ENCODE results near the gene TMEM202. TPM values are rescaled to one million over a fixed set of nuclear protein-coding genes. Genes with fewer than 3 reads are reported as not detected.
"Not testable (repeated sequence)": the region's sequence is repeated elsewhere in the genome, so short reads cannot be mapped to it uniquely, and the experiment has no call there.

TMEM202 gene
- total RNA-seq, 2 experiments from 2014 or later, result not detected

DNA sequence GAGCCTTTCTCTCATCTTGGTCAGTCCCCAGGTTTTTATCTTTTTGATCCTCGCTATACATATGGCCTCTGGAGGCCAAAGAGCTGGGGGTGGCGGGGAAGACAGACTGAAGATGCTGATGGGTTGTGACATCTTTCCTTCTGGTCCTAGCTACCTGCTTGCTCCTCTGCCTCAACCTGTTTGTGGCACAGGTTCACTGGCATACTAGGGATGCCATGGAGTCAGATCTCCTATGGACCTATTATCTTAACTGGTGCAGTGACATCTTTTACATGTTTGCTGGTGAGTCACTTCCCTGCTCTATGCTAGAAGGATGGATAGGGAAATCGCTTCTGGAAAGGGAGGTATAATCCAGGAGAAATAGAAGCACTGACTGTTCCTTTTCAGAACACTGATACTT is 8.8 kb downstream of the TMEM202 start:
- no peak overlapping the region for H3K27ac Mint-ChIP-seq
- DNase-seq, result no peak
- ChIA-PET CTCF (no interaction called here), POLR2A (no interaction called here)
- no peak overlapping the region for H3K4me3 Mint-ChIP-seq
- peaks cover 46% of the 10 kb centered on the region for H3K27me3 Mint-ChIP-seq
- H3K9me3 Mint-ChIP-seq, result no peaks in the 10 kb centered on the region
- H3K4me1 Mint-ChIP-seq, result no peaks in the 10 kb centered on the region
- no peaks in the 10 kb centered on the region for H3K36me3 Mint-ChIP-seq (ENCODE audit: low read depth)

DNA sequence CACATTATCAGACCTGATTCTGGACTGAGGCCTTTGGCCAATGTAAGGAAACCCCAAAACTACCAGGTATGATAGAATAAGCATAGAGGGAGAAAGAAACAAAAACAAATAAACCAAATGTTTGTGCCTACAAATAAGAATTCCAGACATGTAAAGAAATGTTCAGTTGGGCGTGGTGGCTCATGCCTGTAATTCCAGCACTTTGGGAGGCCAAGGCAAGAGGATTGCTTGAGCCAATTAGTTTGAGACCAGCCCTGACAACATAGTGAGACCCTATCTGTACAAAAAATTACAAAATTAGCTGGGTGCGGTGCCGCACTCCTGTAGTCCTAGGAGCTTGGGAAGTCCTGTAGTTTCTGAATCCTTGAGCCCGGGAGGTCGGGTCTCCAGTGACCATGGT is 13.0 kb downstream of the TMEM202 start:
- no peaks in the 10 kb centered on the region for H3K9me3 Mint-ChIP-seq
- POLR2A ChIA-PET, result no interaction called here

DNA sequence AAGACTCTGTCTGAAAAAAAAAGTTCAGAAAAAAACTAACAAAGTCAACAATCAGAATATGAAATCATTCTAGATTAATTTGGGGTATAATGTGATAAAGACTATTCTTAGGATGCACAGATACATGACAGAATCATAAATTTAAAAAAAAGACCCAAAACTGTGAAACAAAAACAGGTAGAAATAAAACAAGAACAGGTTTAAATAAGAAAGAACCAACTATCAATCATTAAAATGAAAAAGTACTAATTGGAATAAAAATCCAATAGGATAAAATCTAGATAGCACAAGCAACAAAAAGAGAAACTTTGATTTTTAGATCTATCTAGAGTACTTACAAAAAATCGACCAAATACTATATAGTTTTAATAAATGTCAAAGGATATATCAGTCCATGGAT is 13.4 kb downstream of the TMEM202 start:
- H3K27me3 Mint-ChIP-seq, result peaks cover 18% of the 10 kb centered on the region
- ChIA-PET CTCF (no interaction called here), POLR2A (no interaction called here)
- no peak for DNase-seq
- H3K4me1 Mint-ChIP-seq, result no peaks in the 10 kb centered on the region
- no peak overlapping the region for H3K4me3 Mint-ChIP-seq
- no peaks in the 10 kb centered on the region for H3K9me3 Mint-ChIP-seq
- no peak overlapping the region for H3K27ac Mint-ChIP-seq
- H3K36me3 Mint-ChIP-seq (ENCODE audit: low read depth), result no peaks in the 10 kb centered on the region

More for the DNA sequence above, 13.0 kb downstream of the TMEM202 start:
- Mint-ChIP-seq H3K27ac (no peak overlapping the region), H3K4me1 (no peaks in the 10 kb centered on the region), H3K27me3 (peaks cover 21% of the 10 kb centered on the region), H3K4me3 (no peak overlapping the region), H3K36me3 (ENCODE audit: low read depth) (no peaks in the 10 kb centered on the region)
- no peak for DNase-seq
- CTCF ChIA-PET, result interaction anchor here (0.5 kb wide), 1 partner anchor 71 kb away, joined by 3 read pairs; no protein-coding TSS in a partner anchor

- H3K9me3 Mint-ChIP-seq; DNase-seq; H3K36me3 Mint-ChIP-seq (ENCODE audit: low read depth); CTCF ChIA-PET; H3K4me1 Mint-ChIP-seq; H3K4me3 Mint-ChIP-seq; POLR2A ChIA-PET; H3K27ac Mint-ChIP-seq; H3K27me3 Mint-ChIP-seq: not testable (repeated sequence)
Measured at GRCh38 chr15:72413337-72413736, 15.2 kb downstream of the TMEM202 start.

- DNase-seq, result no peak
- POLR2A ChIA-PET, result no interaction called here
- no peak overlapping the region for H3K27ac Mint-ChIP-seq
- H3K4me1 Mint-ChIP-seq, result no peaks in the 10 kb centered on the region
- no peak overlapping the region for H3K4me3 Mint-ChIP-seq
- no peaks in the 10 kb centered on the region for H3K27me3 Mint-ChIP-seq
- H3K36me3 Mint-ChIP-seq (ENCODE audit: low read depth), result no peaks in the 10 kb centered on the region
- H3K9me3 Mint-ChIP-seq, result no peaks in the 10 kb centered on the region
- CTCF ChIA-PET, result no interaction called here
Measured at GRCh38 chr15:72415304-72415703, 17.2 kb downstream of the TMEM202 start.

DNA sequence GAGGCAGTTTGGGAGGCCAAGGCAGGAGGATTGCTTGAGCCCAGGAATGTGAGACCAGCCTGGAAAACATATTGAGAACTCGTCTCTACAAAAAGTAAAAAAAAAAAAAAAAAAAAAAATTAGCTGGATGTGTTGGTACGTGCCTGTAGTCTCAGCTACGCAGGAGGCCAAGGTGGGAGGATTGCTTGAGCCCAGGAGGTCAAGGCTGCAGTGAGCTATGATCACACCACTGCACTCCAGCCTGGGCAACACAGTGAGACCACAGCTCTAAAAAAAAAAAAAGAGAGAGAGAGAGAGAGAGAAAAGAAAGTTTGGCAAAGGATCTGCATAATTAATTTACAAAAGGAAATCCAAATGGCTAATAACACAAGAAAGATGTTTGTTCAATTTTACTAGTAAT is 21.7 kb downstream of the TMEM202 start:
- DNase-seq; H3K9me3 Mint-ChIP-seq; H3K4me1 Mint-ChIP-seq; H3K27ac Mint-ChIP-seq; H3K36me3 Mint-ChIP-seq (ENCODE audit: low read depth); H3K4me3 Mint-ChIP-seq; POLR2A ChIA-PET; H3K27me3 Mint-ChIP-seq: not testable (repeated sequence)
- CTCF ChIA-PET, result interaction anchor here (1.2 kb wide), 1 partner anchor 107 kb away, joined by 3 read pairs; no protein-coding TSS in a partner anchor

DNA sequence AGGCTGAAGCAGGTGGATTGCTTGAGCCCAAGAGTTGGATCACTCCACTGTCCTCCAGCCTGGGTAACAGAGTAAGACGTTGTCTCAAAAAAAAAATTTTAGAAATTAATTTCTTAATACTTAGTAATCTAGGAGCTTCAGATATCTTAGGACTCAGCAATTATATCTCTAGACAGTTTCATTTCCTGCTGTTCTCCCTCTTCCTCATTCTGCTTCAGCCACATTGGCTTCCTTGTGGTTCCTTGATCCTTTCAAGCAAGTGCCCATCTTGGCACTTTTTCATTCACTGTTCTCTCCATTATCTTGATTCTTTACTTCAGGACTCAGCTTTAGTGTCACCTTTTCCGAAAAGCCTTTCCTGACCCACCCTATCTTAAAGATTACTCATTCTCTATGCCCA is 22.5 kb downstream of the TMEM202 start:
- DNase-seq, result no peak
- Mint-ChIP-seq H3K4me1 (peaks cover 3% of the 10 kb centered on the region), H3K9me3 (peaks cover 3% of the 10 kb centered on the region), H3K27ac (no peak overlapping the region), H3K4me3 (no peak overlapping the region), H3K36me3 (ENCODE audit: low read depth) (no peaks in the 10 kb centered on the region), H3K27me3 (peaks cover 8% of the 10 kb centered on the region)
- POLR2A ChIA-PET, result no interaction called here
- CTCF ChIA-PET, result interaction anchor here (1.2 kb wide), 1 partner anchor 108 kb away, joined by 3 read pairs; no protein-coding TSS in a partner anchor

DNA sequence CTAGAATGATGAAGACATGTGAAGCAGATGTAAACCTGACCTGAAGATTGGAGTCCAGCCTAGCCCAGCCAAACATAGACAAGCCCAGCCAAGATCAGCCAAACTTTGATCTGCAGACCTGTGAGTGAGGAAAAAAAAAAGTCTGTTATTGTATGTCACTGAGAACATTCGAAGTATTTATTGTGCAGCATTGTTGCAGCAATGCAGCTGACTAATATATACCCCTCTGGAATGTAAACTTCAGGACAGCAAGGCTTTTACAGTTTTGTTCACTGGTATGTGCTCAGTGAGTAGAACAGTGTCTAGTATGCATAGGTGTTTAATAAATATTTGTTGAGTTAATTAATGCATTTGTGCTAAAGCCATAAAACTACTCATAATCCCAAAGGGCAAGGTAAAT is 23.4 kb downstream of the TMEM202 start:
- POLR2A ChIA-PET, result no interaction called here
- H3K4me1 Mint-ChIP-seq, result peaks cover 4% of the 10 kb centered on the region
- peaks cover 10% of the 10 kb centered on the region for H3K27me3 Mint-ChIP-seq
- no peaks in the 10 kb centered on the region for H3K36me3 Mint-ChIP-seq (ENCODE audit: low read depth)
- H3K4me3 Mint-ChIP-seq, result no peak overlapping the region
- no peak overlapping the region for H3K27ac Mint-ChIP-seq
- DNase-seq, result no peak
- peaks cover 3% of the 10 kb centered on the region for H3K9me3 Mint-ChIP-seq
- CTCF ChIA-PET, result no interaction called here

DNA sequence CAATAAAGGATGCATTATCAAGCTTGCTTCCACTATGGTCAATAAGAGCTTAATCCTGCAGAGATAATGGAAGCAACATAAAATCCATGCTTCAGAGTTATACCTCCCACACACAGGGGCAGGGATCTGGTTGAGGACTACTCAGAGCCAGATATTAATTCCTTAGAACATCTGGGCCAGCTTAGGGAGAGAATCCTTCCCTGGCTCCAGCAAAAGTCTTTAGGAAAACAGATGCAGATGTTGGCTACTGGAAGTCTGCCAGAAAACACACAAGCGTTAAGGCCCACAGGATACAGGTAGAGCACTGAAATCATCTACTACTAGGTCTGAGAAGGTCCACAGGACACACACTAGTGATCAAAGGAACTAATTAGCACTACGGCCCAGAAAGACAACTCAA is 25.2 kb downstream of the TMEM202 start:
- Mint-ChIP-seq H3K4me3 (no peak overlapping the region), H3K36me3 (ENCODE audit: low read depth) (no peaks in the 10 kb centered on the region), H3K9me3 (peaks cover 9% of the 10 kb centered on the region), H3K4me1 (peaks cover 11% of the 10 kb centered on the region), H3K27me3 (peaks cover 10% of the 10 kb centered on the region), H3K27ac (no peak overlapping the region)
- DNase-seq, result no peak
- POLR2A ChIA-PET, result no interaction called here
- CTCF ChIA-PET, result no interaction called here

DNA sequence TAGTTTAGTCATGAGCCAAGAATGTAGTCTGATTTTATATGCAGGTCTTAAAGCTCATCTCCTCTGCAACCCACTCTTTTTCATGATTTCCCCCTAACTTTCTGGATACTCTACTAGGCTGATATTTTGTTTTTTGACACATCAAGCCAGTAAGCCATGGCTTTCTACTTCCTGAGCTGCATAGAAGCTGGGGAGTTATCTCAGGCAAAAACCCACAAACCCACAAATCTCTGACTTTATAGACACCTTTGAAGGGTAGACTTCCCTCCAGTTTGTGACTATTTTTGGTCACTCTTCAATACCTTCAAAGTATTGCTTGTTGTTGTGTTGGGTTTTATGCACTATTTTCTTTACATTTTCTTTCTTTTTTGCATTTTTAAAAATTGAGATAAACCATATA is 28.6 kb downstream of the TMEM202 start:
- Mint-ChIP-seq H3K27ac (no peak overlapping the region), H3K9me3 (peaks cover 9% of the 10 kb centered on the region), H3K4me3 (no peak overlapping the region), H3K27me3 (peaks cover 16% of the 10 kb centered on the region), H3K36me3 (ENCODE audit: low read depth) (no peaks in the 10 kb centered on the region), H3K4me1 (peaks cover 9% of the 10 kb centered on the region)
- POLR2A ChIA-PET, result no interaction called here
- no peak for DNase-seq
- CTCF ChIA-PET, result interaction anchor here (0.6 kb wide), 1 partner anchor 168 kb away, joined by 6 read pairs; no protein-coding TSS in a partner anchor

GRCh38 chr15:72437650-72438316 is 39.7 kb downstream of the TMEM202 start:
- ChIA-PET POLR2A (no interaction called here), CTCF (no interaction called here)
- Mint-ChIP-seq H3K27ac (no peak overlapping the region), H3K4me1 (no peaks in the 10 kb centered on the region), H3K36me3 (ENCODE audit: low read depth) (no peaks in the 10 kb centered on the region), H3K9me3 (peaks cover 11% of the 10 kb centered on the region), H3K27me3 (peaks cover 29% of the 10 kb centered on the region), H3K4me3 (no peak overlapping the region)
- DNase-seq, result no peak

DNA sequence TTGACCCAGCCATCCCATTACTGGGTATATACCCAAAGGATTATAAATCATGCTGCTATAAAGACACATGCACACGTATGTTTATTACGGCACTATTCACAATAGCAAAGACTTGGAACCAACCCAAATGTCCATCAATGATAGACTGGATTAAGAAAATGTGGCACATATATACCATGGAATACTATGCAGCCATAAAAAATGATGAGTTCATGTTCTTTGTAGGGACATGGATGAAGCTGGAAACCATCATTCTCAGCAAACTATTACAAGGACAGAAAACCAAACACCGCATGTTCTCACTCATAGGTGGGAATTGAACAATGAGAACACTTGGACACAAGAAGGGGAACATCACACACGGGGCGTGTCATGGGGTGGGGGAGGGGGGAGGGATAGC is 44.7 kb downstream of the TMEM202 start:
- H3K27me3 Mint-ChIP-seq; H3K4me1 Mint-ChIP-seq; DNase-seq; CTCF ChIA-PET; H3K9me3 Mint-ChIP-seq; H3K27ac Mint-ChIP-seq; H3K36me3 Mint-ChIP-seq (ENCODE audit: low read depth); POLR2A ChIA-PET; H3K4me3 Mint-ChIP-seq: not testable (repeated sequence)

GRCh38 chr15:72445426-72445825 is 47.3 kb downstream of the TMEM202 start:
- no peaks in the 10 kb centered on the region for H3K36me3 Mint-ChIP-seq (ENCODE audit: low read depth)
- ChIA-PET CTCF (interaction anchor here (0.5 to 1.2 kb wide), 2 partner anchors 16 to 145 kb away, joined by 3 to 4 read pairs; no protein-coding TSS in a partner anchor), POLR2A (no interaction called here)
- DNase-seq, result no peak
- no peaks in the 10 kb centered on the region for H3K9me3 Mint-ChIP-seq
- H3K27ac Mint-ChIP-seq, result no peak overlapping the region
- no peak overlapping the region for H3K4me3 Mint-ChIP-seq
- H3K27me3 Mint-ChIP-seq, result peaks cover 14% of the 10 kb centered on the region
- H3K4me1 Mint-ChIP-seq, result no peaks in the 10 kb centered on the region

- CTCF ChIA-PET, result no interaction called here
- POLR2A ChIA-PET, result no interaction called here
- Mint-ChIP-seq H3K27me3 (peaks cover 22% of the 10 kb centered on the region), H3K4me3 (no peak overlapping the region), H3K27ac (no peak overlapping the region), H3K4me1 (no peaks in the 10 kb centered on the region), H3K9me3 (no peaks in the 10 kb centered on the region), H3K36me3 (ENCODE audit: low read depth) (no peaks in the 10 kb centered on the region)
- DNase-seq, result no peak
Measured at GRCh38 chr15:72450805-72451204, 52.7 kb downstream of the TMEM202 start.

Data from activated CD4-positive, alpha-beta T cell treated with anti-CD3 and anti-CD28 coated beads, Interleukin-2, amount 10 ng/mL, durations not matched to agents 7 days and 5 days (primary cell).